CD4-positive, alpha-beta T cell treated with Interleukin-12 subunit alpha and Interleukin-12 subunit beta, for 1 hour (primary cell): ENCODE measurements around the gene SLC28A1.
"Not testable (repeated sequence)": the region's sequence is repeated elsewhere in the genome, so short reads cannot be mapped to it uniquely, and the experiment has no call there.

ENCODE experiments used
- DNase-seq: peaks from one replicate; pipeline ENCODE4 v3.0.0-alpha.2; 2020

Gene SLC28A1

DNA sequence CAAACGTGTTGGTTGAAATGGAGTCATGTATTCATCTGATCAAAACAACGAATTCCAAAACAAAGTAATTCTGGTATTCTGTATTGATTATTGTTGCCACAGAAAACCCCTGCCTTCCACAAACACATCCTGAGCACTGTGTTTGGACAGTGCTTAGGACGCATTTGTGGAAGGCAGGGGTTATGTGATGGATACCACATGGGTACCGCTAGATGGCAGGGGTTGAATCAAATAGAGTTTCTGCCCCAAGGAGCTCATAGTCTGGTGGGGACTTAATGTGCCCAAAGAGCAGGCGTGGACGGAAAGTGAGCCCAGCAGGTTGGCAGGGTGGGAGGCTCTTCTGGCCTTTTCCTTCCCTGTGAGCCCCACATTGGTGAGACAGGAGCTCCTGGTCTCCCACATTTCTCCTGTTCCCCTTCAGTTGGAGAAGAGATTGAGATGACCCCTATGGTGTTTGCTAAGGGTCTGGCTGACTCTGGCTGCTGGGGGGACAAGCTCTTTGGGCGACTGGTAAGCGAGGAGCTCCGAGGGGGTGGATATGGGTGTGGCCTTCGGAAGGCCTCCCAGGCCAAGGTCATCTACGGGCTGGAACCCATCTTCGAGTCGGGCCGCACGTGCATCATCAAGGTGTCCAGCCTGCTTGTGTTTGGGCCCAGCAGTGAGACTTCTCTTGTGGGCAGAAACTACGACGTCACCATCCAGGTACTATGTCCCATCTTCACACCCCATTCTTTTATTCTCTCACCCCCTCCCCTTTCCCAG lies 22.1 kb upstream of the SLC28A1 start:
- no peak for DNase-seq

- DNase-seq: no peak
Measured at GRCh38 chr15:84863565-84864443, 20.7 kb upstream of the SLC28A1 start.

DNA sequence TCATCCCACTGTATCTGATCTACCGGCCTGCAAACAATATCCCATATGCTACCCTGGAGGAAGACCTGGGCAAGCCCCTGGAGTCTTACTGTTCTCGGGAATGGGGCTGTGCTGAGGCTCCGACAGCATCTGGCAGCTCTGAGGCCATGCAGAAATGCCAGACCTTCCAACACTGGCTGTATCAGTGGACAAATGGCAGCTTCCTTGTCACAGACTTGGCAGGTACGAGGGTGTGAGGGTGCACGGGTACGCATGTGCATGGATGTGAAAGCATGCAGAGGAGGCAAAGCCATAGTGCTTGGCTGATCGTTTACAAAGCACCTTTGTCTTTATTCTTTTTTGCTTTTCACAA lies 20.0 kb upstream of the SLC28A1 start:
- no peak for DNase-seq

- no peak for DNase-seq
Measured at GRCh38 chr15:84865074-84865569, 19.3 kb upstream of the SLC28A1 start.

- no peak for DNase-seq
Measured at GRCh38 chr15:84868037-84868880, 16.2 kb upstream of the SLC28A1 start.

GRCh38 chr15:84869510-84869909 lies 15.0 kb upstream of the SLC28A1 start:
- no peak for DNase-seq

GRCh38 chr15:84871428-84871985 lies 13.0 kb upstream of the SLC28A1 start:
- no peak for DNase-seq

GRCh38 chr15:84872009-84872910 lies 12.2 kb upstream of the SLC28A1 start:
- no peak for DNase-seq

- no peak for DNase-seq
Measured at GRCh38 chr15:84873997-84874396, 10.5 kb upstream of the SLC28A1 start.

GRCh38 chr15:84874981-84875699 lies 9.3 kb upstream of the SLC28A1 start:
- no peak for DNase-seq

DNA sequence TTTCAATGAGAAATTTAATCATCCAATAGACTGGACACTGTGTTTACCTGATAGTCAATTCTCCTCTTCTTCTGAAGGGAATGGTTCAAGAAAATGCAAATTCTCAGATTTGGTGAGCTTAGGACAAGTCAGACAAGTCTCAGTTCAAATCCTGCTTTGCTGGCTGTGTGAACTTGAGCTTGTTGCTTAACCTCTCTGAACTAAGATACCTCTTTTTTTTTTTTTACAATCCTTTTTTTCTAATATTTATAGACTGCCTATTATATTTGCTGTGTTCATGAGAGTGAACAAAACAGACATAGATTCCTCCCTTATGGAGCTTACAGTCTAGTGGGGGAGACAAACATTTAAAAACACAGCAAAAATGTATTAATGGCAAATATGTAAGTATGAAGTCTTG lies 8.2 kb upstream of the SLC28A1 start:
- no peak for DNase-seq

- DNase-seq: not testable (repeated sequence)
Measured at GRCh38 chr15:84877701-84878100, 6.8 kb upstream of the SLC28A1 start.

- DNase-seq: peak; percentile 65
Measured at GRCh38 chr15:84878504-84878903, 6.0 kb upstream of the SLC28A1 start.

DNA sequence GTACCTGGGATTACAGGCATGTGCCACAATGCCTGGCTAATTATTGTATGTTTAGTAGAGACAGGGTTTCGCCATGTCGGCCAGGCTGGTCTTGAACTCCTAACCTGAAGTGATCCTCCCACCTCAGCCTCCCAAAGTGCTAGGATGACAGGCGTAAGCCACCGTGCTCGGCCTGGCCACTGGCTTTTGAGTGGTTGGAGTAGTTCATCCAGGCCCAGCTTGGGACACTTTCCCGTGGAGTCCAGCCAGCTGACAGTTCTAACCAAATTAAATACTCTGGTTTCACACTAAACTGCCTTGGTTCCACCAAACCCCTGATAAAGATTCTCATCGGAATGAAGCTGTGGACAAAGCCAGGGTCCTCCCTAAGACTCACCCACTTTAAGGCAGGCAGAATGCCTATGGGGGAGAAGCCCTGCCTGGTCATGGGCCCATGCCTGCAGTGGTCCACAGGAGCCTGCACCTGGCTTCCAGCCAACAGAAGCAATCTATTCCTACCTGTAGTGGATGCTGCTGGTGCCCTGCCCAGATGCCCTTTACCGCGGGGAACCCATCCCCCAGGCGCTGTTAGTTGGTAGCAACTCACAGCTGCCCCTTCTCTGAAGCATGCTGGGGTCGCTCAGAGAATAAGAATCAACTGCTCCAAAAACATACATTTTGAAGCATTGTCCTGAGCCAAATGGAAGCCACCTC lies 5.2 kb upstream of the SLC28A1 start:
- DNase-seq: no peak

DNA sequence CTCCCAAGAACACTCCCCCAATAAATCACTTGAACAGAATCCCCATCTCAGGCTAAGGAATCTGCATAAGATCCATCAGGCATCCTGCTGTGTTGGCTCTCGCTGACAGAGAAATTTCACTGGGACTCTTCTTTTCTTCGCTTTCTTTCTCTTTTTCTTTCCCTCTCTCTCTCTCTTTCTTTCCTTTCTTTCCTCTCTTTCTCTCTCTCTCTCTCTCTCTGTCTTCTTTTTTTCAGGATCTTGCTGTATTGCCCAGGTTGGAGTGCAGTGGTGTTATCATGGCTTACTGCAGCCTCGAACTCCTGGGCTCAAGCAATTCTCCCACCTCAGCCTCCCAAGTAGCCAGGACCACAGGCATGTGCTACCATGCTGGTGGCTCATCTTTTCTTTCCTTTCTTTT lies 4.5 kb upstream of the SLC28A1 start:
- no peak for DNase-seq

- no peak for DNase-seq
Measured at GRCh38 chr15:84880822-84881519, 3.5 kb upstream of the SLC28A1 start.

DNA sequence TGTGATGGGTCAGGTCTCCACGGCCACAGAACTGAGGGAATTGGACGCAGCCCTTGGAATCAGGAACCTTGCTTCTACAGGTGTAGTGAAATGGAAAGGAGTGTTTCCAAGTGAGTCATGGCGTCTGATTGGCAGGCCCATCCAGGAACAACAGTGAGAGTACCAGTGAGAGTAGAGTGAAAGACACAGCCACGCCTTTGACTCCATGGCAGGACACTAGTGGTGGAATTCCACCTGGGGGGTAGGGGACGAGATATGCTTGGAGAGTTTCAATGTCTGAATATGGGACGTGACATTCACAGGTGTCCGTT lies 3.0 kb upstream of the SLC28A1 start:
- DNase-seq: no peak

GRCh38 chr15:84883466-84883865 lies 996 bp upstream of the SLC28A1 start:
- no peak for DNase-seq

- no peak for DNase-seq
Measured at GRCh38 chr15:84885801-84886200, 1.3 kb downstream of the SLC28A1 start.
